ENCODE results near the gene ACER2.

ACER2 gene

GRCh38 chr9:19481121-19481870 is 72.5 kb downstream of the ACER2 start:
- Histone ChIP-seq H2AFZ (no peak overlapping the region), H3K36me3 (ENCODE audit: control insufficient read depth, insufficient read depth, low read length) (no peaks in the 10 kb centered on the region), H3K27ac (no peak overlapping the region), H3K27me3 (ENCODE audit: control insufficient read depth, insufficient read depth, low read length) (no peaks in the 10 kb centered on the region), H3K9me3 (ENCODE audit: control insufficient read depth, low read length) (no peaks in the 10 kb centered on the region), H3K4me1 (no peaks in the 10 kb centered on the region), H3K4me3 (ENCODE audit: low read depth, low read length) (no peak overlapping the region), H3K79me2 (no peaks in the 10 kb centered on the region), H3K4me2 (ENCODE audit: low read length) (no peak overlapping the region), H3K9ac (no peak overlapping the region)
- no peak for TF ChIP-seq CTCF (IDR thresholded peaks at IDR 0.05)

- H3K79me2 ChIP-seq, result no peaks in the 10 kb centered on the region
- no peak overlapping the region for H3K4me2 ChIP-seq (ENCODE audit: low read length)
- TF ChIP-seq CTCF (IDR thresholded peaks at IDR 0.05), result no peak
- no peak overlapping the region for H2AFZ ChIP-seq
- H3K9me3 ChIP-seq (ENCODE audit: control insufficient read depth, low read length), result no peaks in the 10 kb centered on the region
- H3K27me3 ChIP-seq (ENCODE audit: control insufficient read depth, insufficient read depth, low read length), result no peaks in the 10 kb centered on the region
- H3K4me3 ChIP-seq (ENCODE audit: low read depth, low read length), result no peak overlapping the region
- no peak overlapping the region for H3K9ac ChIP-seq
- H3K27ac ChIP-seq, result no peak overlapping the region
- H3K4me1 ChIP-seq, result no peaks in the 10 kb centered on the region
- no peaks in the 10 kb centered on the region for H3K36me3 ChIP-seq (ENCODE audit: control insufficient read depth, insufficient read depth, low read length)
Measured at GRCh38 chr9:19481971-19482404, 73.2 kb downstream of the ACER2 start.

GRCh38 chr9:19484699-19485098 is 75.9 kb downstream of the ACER2 start:
- Histone ChIP-seq H3K36me3 (ENCODE audit: control insufficient read depth, insufficient read depth, low read length) (no peaks in the 10 kb centered on the region), H3K9ac (no peak overlapping the region), H3K27ac (no peak overlapping the region), H3K4me2 (ENCODE audit: low read length) (no peak overlapping the region), H3K4me3 (ENCODE audit: low read depth, low read length) (no peak overlapping the region), H3K9me3 (ENCODE audit: control insufficient read depth, low read length) (no peaks in the 10 kb centered on the region), H3K27me3 (ENCODE audit: control insufficient read depth, insufficient read depth, low read length) (no peaks in the 10 kb centered on the region), H3K4me1 (no peaks in the 10 kb centered on the region), H2AFZ (no peak overlapping the region), H3K79me2 (no peaks in the 10 kb centered on the region)
- no peak for TF ChIP-seq CTCF (IDR thresholded peaks at IDR 0.05)

GRCh38 chr9:19485193-19485592 is 76.4 kb downstream of the ACER2 start:
- H3K4me3 ChIP-seq (ENCODE audit: low read depth, low read length), result no peak overlapping the region
- H3K36me3 ChIP-seq (ENCODE audit: control insufficient read depth, insufficient read depth, low read length), result no peaks in the 10 kb centered on the region
- no peak overlapping the region for H3K4me2 ChIP-seq (ENCODE audit: low read length)
- H3K27me3 ChIP-seq (ENCODE audit: control insufficient read depth, insufficient read depth, low read length), result no peaks in the 10 kb centered on the region
- H3K9ac ChIP-seq, result no peak overlapping the region
- H3K27ac ChIP-seq, result no peak overlapping the region
- H3K4me1 ChIP-seq, result no peaks in the 10 kb centered on the region
- no peaks in the 10 kb centered on the region for H3K9me3 ChIP-seq (ENCODE audit: control insufficient read depth, low read length)
- H2AFZ ChIP-seq, result no peak overlapping the region
- TF ChIP-seq CTCF (IDR thresholded peaks at IDR 0.05), result no peak
- H3K79me2 ChIP-seq, result no peaks in the 10 kb centered on the region

- no peaks in the 10 kb centered on the region for H3K79me2 ChIP-seq
- no peak overlapping the region for H2AFZ ChIP-seq
- H3K27ac ChIP-seq, result no peak overlapping the region
- no peaks in the 10 kb centered on the region for H3K27me3 ChIP-seq (ENCODE audit: control insufficient read depth, insufficient read depth, low read length)
- no peaks in the 10 kb centered on the region for H3K36me3 ChIP-seq (ENCODE audit: control insufficient read depth, insufficient read depth, low read length)
- H3K4me1 ChIP-seq, result no peaks in the 10 kb centered on the region
- no peak overlapping the region for H3K4me2 ChIP-seq (ENCODE audit: low read length)
- H3K9me3 ChIP-seq (ENCODE audit: control insufficient read depth, low read length), result no peaks in the 10 kb centered on the region
- no peak overlapping the region for H3K4me3 ChIP-seq (ENCODE audit: low read depth, low read length)
- TF ChIP-seq CTCF (IDR thresholded peaks at IDR 0.05), result no peak
- H3K9ac ChIP-seq, result no peak overlapping the region
Measured at GRCh38 chr9:19486803-19487202, 78.0 kb downstream of the ACER2 start.

Measured in parathyroid adenoma (tissue), 2 donors.